DMS79 (cell line): Measurements from ENCODE around the gene TMEM121B.
"Not testable (repeated sequence)": the region's sequence is repeated elsewhere in the genome, so short reads cannot be mapped to it uniquely, and the experiment has no call there.

ENCODE experiments used
- DNase-seq: peaks from one replicate; lab custom pipeline; 2025; lab: John Stamatoyannopoulos, UW

TMEM121B gene

GRCh38 chr22:17121233-17122195, at the start of gene TMEM121B:
Gene TMEM121B, minus strand, starts transcription at chr22:17121360. Its CDS starts 233 bp downstream, at chr22:17121127.
- peak; percentile 64 for DNase-seq

DNA sequence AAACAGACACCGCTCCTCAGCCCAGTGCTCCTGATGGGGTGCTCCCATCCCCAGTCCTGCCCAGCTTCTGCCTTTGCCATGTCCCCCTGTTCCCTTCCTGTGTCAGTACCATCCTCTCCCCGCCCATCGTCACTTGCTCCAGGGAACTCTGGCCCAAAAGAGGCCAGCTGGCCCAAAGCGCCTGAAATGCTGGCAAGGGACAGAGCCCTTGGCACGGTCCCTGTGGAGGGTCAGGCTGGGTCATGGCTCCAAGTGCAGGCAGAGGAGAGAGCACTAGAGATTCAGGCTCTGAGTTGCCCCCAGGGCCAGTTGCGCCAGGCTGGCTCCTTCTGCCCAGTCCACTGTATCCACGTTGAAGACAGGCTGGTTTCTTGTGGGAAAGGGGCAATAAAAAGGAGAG, 46.3 kb upstream of the TMEM121B start:
- no peak for DNase-seq

DNA sequence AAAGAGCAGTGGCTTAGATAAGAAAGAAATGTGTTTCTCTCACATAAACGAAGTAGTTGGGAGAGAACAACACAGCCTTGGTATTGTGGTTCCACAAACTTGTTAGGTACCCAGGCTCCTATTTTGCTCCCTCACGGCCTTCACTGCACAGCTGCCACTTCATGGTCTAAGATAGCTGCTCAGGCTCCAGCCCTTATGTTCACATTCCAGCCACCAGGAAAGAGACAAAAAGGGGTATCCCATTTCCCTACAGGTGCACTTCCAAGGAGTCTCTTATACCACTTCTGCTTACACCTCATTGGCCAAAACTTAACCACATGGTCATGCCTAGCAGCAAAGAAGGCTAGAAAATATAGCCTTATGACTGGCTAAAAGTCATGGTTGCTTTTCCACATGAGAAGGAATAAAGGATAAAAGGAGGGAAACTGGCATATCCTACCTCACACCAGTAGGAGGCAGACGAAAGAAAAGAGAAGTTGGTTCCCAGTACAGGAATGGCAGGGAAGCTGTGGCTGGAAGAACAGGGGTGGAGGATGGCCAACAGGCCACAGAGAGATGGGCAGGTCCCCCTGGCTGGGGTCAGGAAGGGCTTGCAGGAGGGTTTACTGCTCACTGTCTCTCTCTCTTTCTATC, 43.3 kb upstream of the TMEM121B start:
- no peak for DNase-seq

GRCh38 chr22:17162731-17163130, 41.6 kb upstream of the TMEM121B start:
- DNase-seq = no peak

- no peak for DNase-seq
These were observed 40.8 kb upstream of the TMEM121B start for GRCh38 chr22:17161991-17162390.

DNA sequence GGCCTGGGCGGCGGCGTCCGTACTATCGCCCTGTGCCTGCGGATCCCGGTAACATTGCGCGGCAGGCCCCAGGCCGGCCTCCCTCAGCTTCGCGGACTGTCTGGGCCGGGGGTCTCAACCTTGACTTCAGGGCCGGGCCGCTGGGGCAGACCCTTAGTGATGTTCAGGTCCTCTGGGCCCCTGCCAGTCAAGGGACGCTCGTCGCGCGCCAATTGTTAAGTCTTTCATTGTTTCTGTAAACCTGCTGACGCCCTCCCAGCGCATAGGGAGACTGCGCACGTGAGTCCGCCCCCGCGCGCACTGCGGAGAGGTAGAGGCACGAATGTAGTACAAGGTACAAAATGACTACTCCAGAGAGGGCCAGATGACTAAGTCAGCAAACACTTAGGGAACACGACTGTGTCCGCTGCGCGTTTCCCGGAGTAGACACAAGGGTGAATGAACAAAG, 38.4 kb upstream of the TMEM121B start:
- DNase-seq = peak; percentile 12

GRCh38 chr22:17158568-17159503, 37.7 kb upstream of the TMEM121B start, which contains the start of gene HDHD5:
Gene HDHD5, minus strand, starts transcription at chr22:17159277. Its CDS starts 26 bp downstream, at chr22:17159251.
- DNase-seq = peak; percentile 25

- no peak for DNase-seq
These were observed 37.0 kb upstream of the TMEM121B start for GRCh38 chr22:17158176-17158567.

DNA sequence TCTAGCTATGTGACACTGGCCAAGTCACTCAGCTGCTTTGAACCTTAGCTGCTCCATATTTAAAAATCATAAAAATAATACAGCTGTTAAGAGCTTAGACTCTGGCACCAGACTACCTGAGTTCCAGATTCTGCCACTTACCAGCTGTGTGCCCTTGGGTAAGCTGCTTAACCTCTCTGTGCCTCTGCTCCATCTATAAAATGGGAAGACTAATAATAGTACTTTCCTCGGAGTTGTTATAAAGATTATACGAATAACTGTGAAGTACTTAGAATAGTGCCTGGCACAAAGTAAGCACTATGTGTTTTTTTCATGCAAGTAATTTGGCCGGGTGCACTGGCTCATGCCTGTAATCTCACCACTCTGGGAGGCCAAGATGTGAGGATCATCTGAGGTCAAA, 36.6 kb upstream of the TMEM121B start:
- DNase-seq = no peak

GRCh38 chr22:17155941-17156340, 34.8 kb upstream of the TMEM121B start:
- no peak for DNase-seq

DNA sequence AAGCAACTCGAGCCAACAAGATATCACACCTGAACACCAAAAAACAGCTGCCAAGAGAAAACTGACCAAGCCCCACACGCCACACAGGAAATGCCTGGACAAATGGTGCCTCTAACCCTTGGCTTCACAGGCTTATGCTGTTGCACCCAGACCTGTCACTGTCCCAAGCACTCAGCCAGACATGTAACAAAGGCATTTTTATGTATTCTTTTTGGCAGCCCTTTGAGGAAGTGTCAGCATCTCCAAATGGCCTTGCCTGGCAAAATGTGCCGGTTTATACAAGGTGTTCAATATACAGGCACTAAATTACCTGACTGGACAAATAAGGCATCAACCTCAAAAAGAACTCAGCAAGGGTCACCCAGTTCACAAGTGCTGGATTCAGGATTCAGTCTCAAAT, 31.8 kb upstream of the TMEM121B start:
- no peak for DNase-seq

DNA sequence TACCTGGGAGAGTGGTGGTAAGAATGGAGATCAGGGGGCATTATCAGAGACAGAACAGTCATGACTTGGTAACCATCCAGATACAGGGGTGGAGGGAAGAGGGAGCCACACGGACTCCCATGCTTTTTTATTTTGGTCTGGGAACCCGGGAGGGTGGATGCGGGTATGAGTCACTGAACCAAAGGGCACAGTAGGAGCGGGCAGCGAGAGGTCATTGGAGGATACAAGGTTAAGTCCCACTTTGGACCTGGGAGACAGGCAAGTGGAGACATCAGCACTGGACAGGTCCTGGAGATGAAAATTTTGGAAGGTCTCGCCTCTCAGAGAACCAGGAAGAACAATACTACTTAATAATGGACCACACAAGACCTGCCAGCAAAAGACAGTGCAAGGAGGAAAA, 31.2 kb upstream of the TMEM121B start:
- DNase-seq = no peak

DNA sequence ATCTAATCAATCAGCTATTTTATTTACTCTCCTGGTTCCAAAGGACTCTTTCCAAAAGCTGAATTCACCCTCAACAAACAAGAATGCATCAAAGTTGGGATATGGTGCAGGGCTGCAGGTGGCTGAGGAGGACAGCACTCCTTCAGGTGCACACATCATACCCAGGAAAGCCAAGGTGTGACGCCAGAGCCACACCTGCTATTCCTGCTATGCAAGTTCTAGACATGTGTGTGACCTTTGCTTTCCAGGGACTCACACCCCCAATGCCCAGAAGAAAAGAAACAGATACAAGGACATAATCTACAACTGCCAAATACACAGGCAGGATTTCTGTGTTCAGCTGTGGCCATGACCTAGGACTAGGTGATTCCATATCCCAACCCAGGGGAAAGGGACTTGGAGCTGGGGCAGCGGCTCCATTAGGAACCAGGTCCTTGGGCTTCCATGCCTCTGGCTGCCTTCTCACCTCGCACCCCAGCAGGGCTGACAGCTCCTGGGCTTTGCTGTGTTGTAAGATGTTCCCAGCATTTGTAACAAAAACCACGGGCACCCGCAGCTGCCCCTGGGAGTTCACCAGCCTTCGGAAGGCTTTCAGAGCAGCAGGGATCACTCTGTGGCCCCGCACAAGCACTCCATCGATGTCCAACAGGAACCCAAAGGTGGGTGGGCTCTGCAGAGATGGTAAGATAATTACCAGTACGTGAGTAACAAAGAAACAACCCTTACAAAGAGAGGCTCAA, 28.1 kb upstream of the TMEM121B start:
- no peak for DNase-seq

DNA sequence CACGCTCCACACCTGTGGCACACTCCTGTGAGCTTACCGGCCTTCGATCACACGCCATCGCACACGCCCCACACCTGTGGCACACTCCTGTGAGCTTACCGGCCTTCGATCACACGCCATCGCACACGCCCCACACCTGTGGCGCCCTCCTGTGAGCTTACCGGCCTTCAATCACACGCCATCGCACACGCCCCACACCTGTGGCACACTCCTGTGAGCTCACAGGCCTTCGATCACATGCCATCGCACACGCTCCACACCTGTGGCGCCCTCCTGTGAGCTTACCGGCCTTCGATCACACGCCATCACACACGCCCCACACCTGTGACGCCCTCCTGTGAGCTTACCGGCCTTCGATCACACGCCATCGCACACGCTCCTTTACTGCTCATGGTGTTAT, 26.3 kb upstream of the TMEM121B start:
- DNase-seq = not testable (repeated sequence)

GRCh38 chr22:17145021-17145680, 24.0 kb upstream of the TMEM121B start:
- no peak for DNase-seq

- no peak for DNase-seq
These were observed 22.7 kb upstream of the TMEM121B start for GRCh38 chr22:17143826-17144225.

DNA sequence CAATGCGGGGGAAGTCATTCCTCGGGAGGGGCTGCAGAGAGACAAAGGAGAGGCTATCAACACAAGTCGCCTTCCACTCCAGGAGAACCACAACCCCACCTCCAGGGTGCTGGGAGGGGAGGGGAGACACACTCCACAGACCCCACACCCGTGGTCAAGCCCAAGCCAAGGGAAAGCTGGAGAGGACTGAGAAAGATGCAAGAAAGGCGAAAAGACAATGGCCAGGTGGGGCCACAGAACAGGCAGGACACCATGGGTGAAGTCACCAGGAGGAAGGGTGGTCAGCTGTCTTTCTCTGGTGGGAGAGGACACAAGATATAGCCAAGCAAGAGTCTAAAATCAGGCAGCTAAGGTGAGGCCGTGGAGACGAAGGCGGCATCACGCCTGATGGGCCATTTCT, 21.9 kb upstream of the TMEM121B start:
- DNase-seq = no peak

- DNase-seq = no peak
These were observed 19.9 kb upstream of the TMEM121B start for GRCh38 chr22:17140826-17141766.

DNA sequence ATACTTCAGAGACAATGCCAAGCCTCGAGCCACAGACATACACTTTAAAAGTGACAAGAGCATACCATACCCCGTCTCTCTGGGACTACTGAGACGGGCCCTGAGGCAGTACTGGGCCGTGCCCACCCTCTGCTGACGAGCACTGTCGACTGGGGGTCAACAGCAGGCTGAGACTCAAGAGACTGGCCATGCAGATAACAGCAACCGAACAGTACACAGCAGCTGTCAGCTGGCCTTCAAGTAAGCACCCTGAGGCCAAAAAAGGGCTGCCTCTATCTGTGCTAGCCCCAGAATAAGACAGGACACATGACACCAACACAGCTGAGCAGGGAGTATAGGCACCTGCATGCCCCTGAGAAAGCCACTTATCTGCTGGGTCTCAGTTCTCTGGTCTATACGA, 18.9 kb upstream of the TMEM121B start:
- no peak for DNase-seq

DNA sequence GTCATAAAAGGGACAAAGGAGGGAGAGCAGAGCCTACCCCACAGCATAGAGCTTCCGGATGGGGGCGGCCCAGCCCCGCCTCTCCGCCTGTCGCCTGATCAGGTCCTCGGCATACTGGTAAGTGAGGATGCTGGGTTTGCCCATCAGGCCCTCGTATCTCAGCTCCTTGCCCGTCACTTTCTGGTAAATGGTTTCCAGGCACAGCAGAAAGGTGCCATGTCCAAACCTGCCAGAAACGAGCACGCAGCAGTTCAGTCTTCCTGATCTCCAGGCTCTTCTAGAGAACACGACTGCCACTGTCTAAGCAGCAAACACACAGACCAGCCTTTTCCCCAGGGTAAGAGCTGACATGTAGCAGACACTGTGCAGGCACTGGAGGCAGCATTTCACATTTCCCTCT, 17.4 kb upstream of the TMEM121B start:
- DNase-seq = no peak
